Suprapubic skin (tissue), 4 donors: ENCODE measurements around the gene SERINC5. TPM values are rescaled to one million over a fixed set of nuclear protein-coding genes. Genes with fewer than 3 reads are reported as not detected.

Source experiments
- DNase-seq, 2 donors: peaks; one replicate each; pipeline ENCODE4 v3.0.0-alpha.2; 2019; ENCODE audit warnings: low spot score in 2 of 2
- H3K27ac ChIP-seq: fragments of 200-600 bp; sonication (generic); one replicate; pipeline ENCODE4 v1.5.1; 2019
- H3K27me3 ChIP-seq: fragments of 200-600 bp; sonication (generic); one replicate; pipeline ENCODE4 v1.5.1; 2019
- H3K36me3 ChIP-seq: fragments of 200-600 bp; sonication (generic); one replicate; pipeline ENCODE4 v1.5.1; 2019
- H3K4me1 ChIP-seq: fragments of 200-600 bp; sonication (generic); one replicate; pipeline ENCODE4 v1.5.1; 2019
- H3K4me3 ChIP-seq: fragments of 200-600 bp; sonication (generic); one replicate; pipeline ENCODE4 v1.5.1; 2019; ENCODE audit warnings: mild to moderate bottlenecking
- H3K9me3 ChIP-seq: fragments of 200-600 bp; sonication (generic); one replicate; pipeline ENCODE4 v1.5.1; 2019
- EP300 ChIP-seq: sonication (generic); formaldehyde crosslinking; IDR thresholded peaks from one replicate; pipeline ENCODE4 v1.6.1; 2017; ENCODE audit warnings: antibody characterized with exemption
- POLR2A ChIP-seq, 2 donors: fragments of 450-650 bp; IDR thresholded peaks; one replicate each; pipeline ENCODE4 v1.6.1; 2017; ENCODE audit warnings: antibody characterized with exemption in 2 of 2, mild to moderate bottlenecking in 2 of 2, moderate library complexity in 2 of 2
- POLR2AphosphoS5 ChIP-seq, 3 donors: sonication (generic); formaldehyde crosslinking; IDR thresholded peaks; one replicate each; pipeline ENCODE4 v1.6.1; 2017; ENCODE audit warnings: antibody characterized with exemption in 3 of 3
- WGBS: methylation state at CpG from one replicate; pipeline ENCODE4 v1.1.5; 2018; 5-methylcytosine and 5-hydroxymethylcytosine counted together
- total RNA-seq, 4 donors: library from RNA; depleted of rRNA; stranded (reverse); fragments of >200 nt; gene quantifications; one replicate each; pipeline ENCODE4 v1.1.0, GENCODE V29; 2016
- TF ChIP-seq, protein P1 (sequence below), 2 donors: fragments of 200-600 bp in 1 of 2; fragments of 450-650 bp in 1 of 2; sonication (generic) in 1 of 2; IDR thresholded peaks; one replicate each; pipeline ENCODE4 v1.5.1; 2016 to 2019; ENCODE audit warnings: antibody characterized with exemption in 2 of 2, mild to moderate bottlenecking in 1 of 2, moderate library complexity in 1 of 2

Gene SERINC5
- total RNA-seq, 4 donors from 2014 or later = 53.8 to 68.8 (median 62.5) TPM

DNA sequence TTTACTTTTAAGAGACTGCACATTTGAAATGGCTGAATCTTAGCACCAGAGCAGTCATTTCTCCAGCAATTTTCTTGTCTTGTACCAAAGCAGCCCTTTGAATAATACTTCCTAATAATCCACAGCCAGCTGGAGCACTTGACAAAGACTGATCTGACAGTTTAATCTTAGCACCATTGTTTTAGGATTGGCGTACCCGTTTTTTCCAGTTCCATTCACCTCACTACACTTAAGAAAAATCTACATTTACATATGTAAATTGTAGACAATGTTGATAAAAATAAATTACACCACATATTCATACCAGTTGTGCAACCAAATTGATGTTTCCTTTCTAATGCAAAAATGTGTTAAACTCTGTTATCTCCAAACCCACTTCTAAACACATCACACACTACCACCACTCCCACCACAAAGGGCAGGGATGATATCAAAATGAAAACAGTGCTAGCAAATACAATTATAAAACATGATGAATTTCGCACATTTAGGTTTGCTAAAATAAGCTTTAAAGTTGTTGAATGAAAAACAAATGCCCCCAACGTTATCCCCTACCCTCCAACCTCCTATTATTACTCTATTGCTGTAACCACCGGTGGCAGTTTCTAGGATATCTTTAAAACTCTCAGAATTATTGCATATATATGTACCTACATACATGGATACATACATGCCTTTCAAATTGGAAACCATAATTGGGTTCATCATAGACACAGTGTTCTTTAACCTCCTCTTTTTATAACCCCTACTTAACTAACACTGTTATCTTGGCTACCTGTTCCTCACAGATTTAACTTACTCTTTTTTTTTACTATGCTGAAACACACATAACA is 21.5 kb downstream of the SERINC5 start:
- Histone ChIP-seq H3K27me3 (no peaks in the 10 kb centered on the region), H3K4me3 (no peak overlapping the region), H3K27ac (no peak overlapping the region), H3K9me3 (no peaks in the 10 kb centered on the region), H3K4me1 (peaks cover 13% of the 10 kb centered on the region), H3K36me3 (no peaks in the 10 kb centered on the region)
- 77% methylated on average over 5 of the region's 5 CpGs for WGBS
- no peak for DNase-seq
- no peak for TF ChIP-seq POLR2A (IDR thresholded peaks at IDR 0.05)
- no peak for TF ChIP-seq POLR2AphosphoS5 (IDR thresholded peaks at IDR 0.05)
- no peak for TF ChIP-seq EP300
- TF ChIP-seq, protein P1, sequence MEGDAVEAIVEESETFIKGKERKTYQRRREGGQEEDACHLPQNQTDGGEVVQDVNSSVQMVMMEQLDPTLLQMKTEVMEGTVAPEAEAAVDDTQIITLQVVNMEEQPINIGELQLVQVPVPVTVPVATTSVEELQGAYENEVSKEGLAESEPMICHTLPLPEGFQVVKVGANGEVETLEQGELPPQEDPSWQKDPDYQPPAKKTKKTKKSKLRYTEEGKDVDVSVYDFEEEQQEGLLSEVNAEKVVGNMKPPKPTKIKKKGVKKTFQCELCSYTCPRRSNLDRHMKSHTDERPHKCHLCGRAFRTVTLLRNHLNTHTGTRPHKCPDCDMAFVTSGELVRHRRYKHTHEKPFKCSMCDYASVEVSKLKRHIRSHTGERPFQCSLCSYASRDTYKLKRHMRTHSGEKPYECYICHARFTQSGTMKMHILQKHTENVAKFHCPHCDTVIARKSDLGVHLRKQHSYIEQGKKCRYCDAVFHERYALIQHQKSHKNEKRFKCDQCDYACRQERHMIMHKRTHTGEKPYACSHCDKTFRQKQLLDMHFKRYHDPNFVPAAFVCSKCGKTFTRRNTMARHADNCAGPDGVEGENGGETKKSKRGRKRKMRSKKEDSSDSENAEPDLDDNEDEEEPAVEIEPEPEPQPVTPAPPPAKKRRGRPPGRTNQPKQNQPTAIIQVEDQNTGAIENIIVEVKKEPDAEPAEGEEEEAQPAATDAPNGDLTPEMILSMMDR (IDR thresholded peaks at IDR 0.05) = no peak

DNA sequence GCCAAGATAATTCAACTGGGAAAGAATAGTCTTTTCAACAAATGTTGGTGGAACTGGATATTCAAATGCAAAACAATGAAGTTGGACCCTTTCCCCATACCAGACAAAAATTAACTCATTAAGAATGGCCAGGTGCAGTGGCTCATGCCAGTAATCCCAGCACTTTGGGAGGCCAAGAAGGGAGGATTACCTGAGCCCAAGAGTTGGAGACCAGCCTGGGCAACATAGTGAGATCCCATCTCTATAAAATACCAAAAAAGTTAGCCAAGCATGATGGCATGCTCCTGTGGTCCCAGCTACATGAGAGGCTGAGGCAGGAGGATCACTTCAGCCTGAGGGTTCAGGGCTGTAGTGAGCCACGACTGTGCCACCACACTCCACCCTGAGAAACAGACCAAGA is 24.2 kb downstream of the SERINC5 start:
- 100% methylated on average over 1 of the region's 1 CpG for WGBS

DNA sequence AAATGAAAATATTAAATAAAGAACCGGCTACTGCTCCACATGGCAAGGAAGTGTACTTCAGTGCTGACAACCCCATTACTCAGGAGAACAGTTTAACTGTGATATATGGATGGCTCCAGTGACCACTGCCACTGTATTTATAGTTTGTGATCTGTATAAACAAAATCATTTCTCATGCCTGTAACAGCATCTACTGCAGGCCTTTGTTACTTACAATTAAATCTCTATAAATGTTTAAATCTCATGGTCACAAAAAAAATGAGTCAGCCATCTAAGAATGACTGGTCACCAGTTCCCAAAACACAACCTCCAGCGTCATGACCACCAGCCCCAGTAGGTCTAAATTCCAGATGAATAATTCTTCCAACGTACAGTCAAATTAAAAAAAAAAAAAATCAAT is 24.6 kb downstream of the SERINC5 start:
- H3K36me3 ChIP-seq = no peaks in the 10 kb centered on the region
- DNase-seq = no peak
- 66% methylated on average over 3 of the region's 3 CpGs for WGBS
- H3K27me3 ChIP-seq = no peaks in the 10 kb centered on the region
- no peak overlapping the region for H3K27ac ChIP-seq
- H3K4me1 ChIP-seq = peaks cover 3% of the 10 kb centered on the region
- TF ChIP-seq EP300 = no peak
- TF ChIP-seq, protein P1 (IDR thresholded peaks at IDR 0.05) = no peak
- no peak for TF ChIP-seq POLR2AphosphoS5 (IDR thresholded peaks at IDR 0.05)
- no peak for TF ChIP-seq POLR2A (IDR thresholded peaks at IDR 0.05)
- H3K4me3 ChIP-seq = no peak overlapping the region
- no peaks in the 10 kb centered on the region for H3K9me3 ChIP-seq

More for the DNA sequence above, 24.2 kb downstream of the SERINC5 start:
- no peak for DNase-seq
- H3K36me3 ChIP-seq = no peaks in the 10 kb centered on the region
- H3K27ac ChIP-seq = no peak overlapping the region
- H3K9me3 ChIP-seq = no peaks in the 10 kb centered on the region
- peaks cover 3% of the 10 kb centered on the region for H3K4me1 ChIP-seq
- TF ChIP-seq, protein P1 (IDR thresholded peaks at IDR 0.05) = no peak
- no peak for TF ChIP-seq EP300
- no peak for TF ChIP-seq POLR2AphosphoS5 (IDR thresholded peaks at IDR 0.05)
- H3K4me3 ChIP-seq = no peak overlapping the region
- H3K27me3 ChIP-seq = no peaks in the 10 kb centered on the region

DNA sequence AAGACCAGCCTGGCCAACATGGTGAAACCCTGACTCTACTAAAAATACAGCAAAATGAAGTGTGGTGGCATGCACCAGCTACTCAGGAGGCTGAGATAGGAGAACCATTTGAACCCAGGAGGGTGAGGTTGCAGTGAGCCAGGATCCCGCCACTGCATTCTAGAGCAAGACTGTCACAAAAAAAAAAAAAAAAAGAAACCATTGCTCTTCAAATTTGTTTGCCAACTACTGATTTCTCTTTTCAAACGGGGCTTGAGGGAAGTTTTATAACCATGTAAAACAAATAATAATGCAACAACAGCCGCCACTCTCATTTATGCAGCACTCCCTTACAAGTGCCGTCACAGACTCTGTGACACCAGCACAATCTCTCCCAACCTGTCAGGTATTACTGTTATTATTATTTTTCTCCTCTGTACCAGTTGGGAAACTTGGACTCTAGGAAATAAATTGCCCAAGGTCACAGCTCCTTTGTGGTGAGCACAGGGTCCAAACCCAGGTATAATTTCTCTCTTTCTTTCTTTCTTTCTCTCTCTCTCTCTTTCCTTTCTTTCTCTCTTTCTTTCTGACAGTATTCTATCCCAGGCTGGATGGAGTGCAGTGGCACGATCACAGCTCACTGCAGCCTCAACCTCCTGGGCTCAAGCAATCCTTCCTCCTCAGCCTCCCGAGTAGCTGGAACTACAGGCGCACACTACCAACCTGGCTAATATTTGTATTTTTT is 25.4 kb downstream of the SERINC5 start:
- H3K27me3 ChIP-seq = no peaks in the 10 kb centered on the region
- no peaks in the 10 kb centered on the region for H3K36me3 ChIP-seq
- H3K9me3 ChIP-seq = no peaks in the 10 kb centered on the region
- H3K27ac ChIP-seq = no peak overlapping the region
- 70% methylated on average over 7 of the region's 7 CpGs for WGBS
- no peak for TF ChIP-seq EP300
- TF ChIP-seq POLR2AphosphoS5 (IDR thresholded peaks at IDR 0.05) = no peak
- TF ChIP-seq, protein P1 (IDR thresholded peaks at IDR 0.05) = no peak
- TF ChIP-seq POLR2A (IDR thresholded peaks at IDR 0.05) = no peak
- DNase-seq = no peak
- peaks cover 3% of the 10 kb centered on the region for H3K4me1 ChIP-seq
- no peak overlapping the region for H3K4me3 ChIP-seq

DNA sequence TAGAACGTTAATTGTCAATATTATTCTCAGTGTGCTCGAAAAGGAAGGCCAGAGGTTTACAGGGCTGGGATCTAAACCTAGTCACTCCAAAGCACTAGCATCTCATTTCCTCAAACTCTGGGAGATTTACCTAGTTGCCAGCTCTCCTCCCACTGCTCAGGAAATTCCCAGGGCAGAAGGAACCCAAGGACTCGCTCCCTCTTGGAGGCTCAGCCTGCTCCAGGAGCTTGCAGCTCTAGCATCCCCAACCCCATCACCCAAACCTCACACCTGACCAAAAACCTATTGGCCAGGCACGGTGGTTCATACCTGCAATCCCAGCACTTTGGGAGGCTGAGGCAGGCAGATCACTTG is 26.0 kb downstream of the SERINC5 start:
- no peaks in the 10 kb centered on the region for H3K27me3 ChIP-seq
- no peak overlapping the region for H3K27ac ChIP-seq
- TF ChIP-seq, protein P1 (IDR thresholded peaks at IDR 0.05) = no peak
- no peak for TF ChIP-seq POLR2A (IDR thresholded peaks at IDR 0.05)
- no peak for TF ChIP-seq POLR2AphosphoS5 (IDR thresholded peaks at IDR 0.05)
- TF ChIP-seq EP300 = no peak
- no peaks in the 10 kb centered on the region for H3K9me3 ChIP-seq
- H3K36me3 ChIP-seq = no peaks in the 10 kb centered on the region
- no peak overlapping the region for H3K4me3 ChIP-seq
- no peak for DNase-seq
- 44% methylated on average over 4 of the region's 4 CpGs for WGBS
- H3K4me1 ChIP-seq = peaks cover 3% of the 10 kb centered on the region
